Uterine smooth muscle cell (primary cell): ENCODE data around the gene TSEN2. TPM values are rescaled to one million over a fixed set of nuclear protein-coding genes. Genes with fewer than 3 reads are reported as not detected.

Experiments
- total RNA-seq: library from RNA; depleted of rRNA; stranded (reverse); fragments of >200 nt; gene quantifications from 2 replicates; pipeline ENCODE4 v1.2.3, GENCODE V29; 2014

TSEN2 gene
- total RNA-seq, result 18.1 and 26.2 TPM in 2 replicates

DNA sequence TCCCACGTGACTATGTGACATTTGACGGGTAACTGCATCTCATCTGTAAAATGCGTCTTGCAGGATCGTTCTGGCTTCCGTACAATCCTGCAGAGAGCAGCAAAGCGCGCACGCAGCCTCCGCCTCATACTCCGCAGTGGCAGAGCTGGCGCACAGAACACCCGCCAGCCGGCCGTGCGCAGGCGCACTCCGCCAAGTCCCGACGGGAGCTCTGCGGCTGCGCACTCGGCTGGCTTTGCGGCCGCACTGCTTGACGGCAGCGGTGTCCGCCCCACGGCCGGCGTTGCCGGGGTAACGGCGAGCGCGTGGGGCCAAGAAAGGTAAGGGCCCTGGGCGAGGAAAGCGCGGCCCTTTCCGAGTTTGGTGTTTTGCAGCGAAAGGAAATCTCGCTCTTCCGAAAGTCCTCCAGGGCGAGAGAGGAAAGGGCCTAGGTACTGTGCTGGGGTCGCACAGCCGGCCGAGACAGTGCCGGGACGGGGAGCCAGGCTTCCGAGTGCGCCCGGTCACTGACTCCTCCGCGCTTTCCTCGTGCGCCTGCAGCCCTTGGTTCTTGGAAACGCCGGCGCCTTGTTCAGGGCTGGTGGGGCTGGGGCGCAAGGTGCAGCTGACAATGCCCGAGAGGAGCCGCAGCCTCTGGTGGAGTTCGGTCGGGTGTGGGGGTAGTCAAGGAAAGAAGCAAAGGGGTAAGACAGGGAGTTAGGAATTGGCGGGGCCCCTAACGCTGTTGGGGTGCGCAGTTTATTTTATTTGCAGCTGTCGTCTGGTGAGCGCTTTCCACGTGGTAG is at the start of gene TSEN2:
TSEN2 (plus strand) TSS at position 283 of the 785 bp plus-strand sequence. CDS start 5,321 bp downstream, outside the sequence.

DNA sequence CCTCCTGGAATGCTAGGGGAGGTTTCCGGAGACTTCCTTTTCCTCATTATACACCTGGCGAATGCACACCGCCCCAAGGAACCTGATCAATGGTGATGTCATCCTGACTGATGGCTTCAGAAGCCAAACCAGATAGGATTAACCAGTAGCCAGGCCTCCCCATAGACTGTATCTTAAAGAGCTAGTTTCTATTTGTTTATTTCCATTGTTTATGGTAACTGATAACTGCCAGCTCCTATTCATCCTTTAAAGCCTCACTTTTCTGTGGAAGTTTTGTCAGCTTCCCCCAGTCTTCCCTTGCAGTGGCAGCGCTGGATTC is 61.2 kb downstream of the TSEN2 start, which contains the start of gene MKRN2OS:
MKRN2OS (minus strand) TSS at position 27 of the 319 bp plus-strand sequence. CDS start 35 bp downstream, outside the sequence.

DNA sequence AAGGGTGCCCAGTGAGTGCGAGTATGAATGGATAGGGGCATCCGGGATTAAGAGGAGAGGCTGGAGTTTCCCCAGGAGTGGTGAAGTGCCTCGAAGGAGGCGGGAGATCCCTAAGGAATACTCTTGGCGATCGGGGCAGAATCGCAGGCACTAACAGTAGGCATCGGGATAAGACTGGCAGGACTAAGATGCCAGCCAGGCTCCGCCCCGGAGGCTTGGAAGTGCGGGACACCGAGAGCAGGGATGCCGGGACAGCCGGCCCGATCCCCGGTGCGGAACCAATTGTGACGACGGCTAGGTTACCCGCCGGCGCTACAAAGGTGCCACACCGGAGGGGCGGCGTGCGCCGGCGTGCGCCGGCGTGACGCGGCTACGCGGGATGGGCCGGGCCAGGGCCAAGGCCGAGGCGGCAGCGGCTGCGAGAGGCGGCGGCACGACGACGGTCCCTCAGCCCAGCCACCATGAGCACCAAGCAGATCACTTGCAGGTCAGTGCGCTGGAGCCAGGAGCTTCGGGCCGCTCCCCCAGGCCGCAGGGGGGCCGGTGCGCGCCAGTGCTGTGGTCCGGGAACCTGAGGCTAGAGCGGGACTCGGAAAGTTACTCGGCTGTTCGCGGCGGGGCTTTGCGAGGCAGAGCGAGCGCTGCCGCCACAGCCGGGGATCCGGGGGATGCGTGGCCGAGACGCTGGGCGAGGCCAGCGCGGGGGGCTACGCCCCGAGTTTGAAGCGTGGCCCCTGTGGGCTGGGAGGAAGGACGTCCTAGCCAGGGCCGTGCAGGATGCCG is 72.6 kb downstream of the TSEN2 start, which contains the start of gene MKRN2:
MKRN2 (plus strand) TSS at position 398 of the 783 bp plus-strand sequence; CDS start at position 462, 64 bp downstream.

Other genes starting within 250 kb of the TSEN2 start
- 35.6 and 49.2 TPM in 2 replicates for gene PPARG, start 195.4 kb upstream of the TSEN2 start, total RNA-seq
- gene MKRN2OS, start 61.0 kb downstream of the TSEN2 start, total RNA-seq, result not detected in 2 replicates
- 44.6 and 48.4 TPM in 2 replicates for gene MKRN2, start 72.6 kb downstream of the TSEN2 start, total RNA-seq
- gene RAF1, start 179.6 kb downstream of the TSEN2 start, total RNA-seq, result 88.9 and 102 TPM in 2 replicates